Fibroblast of lung (primary cell): ENCODE results near the gene SAFB. TPM values are rescaled to one million over a fixed set of nuclear protein-coding genes. Genes with fewer than 3 reads are reported as not detected.

Experiments
- DNase-seq, 2 donors: peaks; one replicate each; pipeline versions ENCODE4 v3.0.0 to v3.0.0-alpha.2; 2010; ENCODE audit warnings: low read depth in 2 of 2
- H2AFZ ChIP-seq: 2 replicates; pipeline ENCODE4 v1.5.1; 2012; ENCODE audit warnings: low read length, control low read depth, inconsistent platforms
- H3K27ac ChIP-seq: 2 replicates; pipeline ENCODE4 v1.5.1; 2011; ENCODE audit warnings: low read length, control low read depth; ENCODE audit not compliant: insufficient read depth
- H3K27me3 ChIP-seq: 2 replicates; pipeline ENCODE4 v1.5.1; 2011; ENCODE audit warnings: mild to moderate bottlenecking, low read length; ENCODE audit not compliant: control insufficient read depth, insufficient read depth
- H3K36me3 ChIP-seq: 2 replicates; pipeline ENCODE4 v1.5.1; 2011; ENCODE audit warnings: low read length; ENCODE audit not compliant: control insufficient read depth, insufficient read depth
- H3K4me1 ChIP-seq: 2 replicates; pipeline ENCODE4 v1.5.1; 2011; ENCODE audit warnings: low read length; ENCODE audit not compliant: control insufficient read depth, insufficient read depth; ENCODE audit errors: extremely low read depth
- H3K4me2 ChIP-seq: 2 replicates; pipeline ENCODE4 v1.5.1; 2011; ENCODE audit warnings: low read length, control low read depth; ENCODE audit not compliant: insufficient read depth; ENCODE audit errors: extremely low read depth
- H3K4me3 ChIP-seq, 4 experiments: fragments of 200-600 bp in 1 of 4; sonication (generic) in 1 of 4; replicated peaks in 1 of 4; 2 replicates each; pipeline ENCODE4 v1.5.1; 2011 to 2016; ENCODE audit warnings: low read length in 4 of 4, low read depth in 3 of 4, mild to moderate bottlenecking in 3 of 4, control low read depth in 2 of 4, inconsistent platforms in 1 of 4, mixed read lengths in 1 of 4; ENCODE audit not compliant: insufficient read depth in 1 of 4; ENCODE audit errors: control extremely low read depth in 1 of 4
- H3K79me2 ChIP-seq: 2 replicates; pipeline ENCODE4 v1.5.1; 2012; ENCODE audit warnings: mild to moderate bottlenecking, low read length, inconsistent platforms; ENCODE audit not compliant: control insufficient read depth, insufficient read depth
- H3K9ac ChIP-seq: 2 replicates; pipeline ENCODE4 v1.5.1; 2011; ENCODE audit warnings: mild to moderate bottlenecking, low read length, control low read depth; ENCODE audit not compliant: insufficient read depth
- H3K9me3 ChIP-seq: 2 replicates; pipeline ENCODE4 v1.5.1; 2012; ENCODE audit warnings: low read depth, low read length; ENCODE audit not compliant: control insufficient read depth, insufficient read depth
- H4K20me1 ChIP-seq: 2 replicates; pipeline ENCODE4 v1.5.1; 2011; ENCODE audit warnings: low read length; ENCODE audit not compliant: control insufficient read depth, insufficient read depth; ENCODE audit errors: extremely low read depth
- CTCF ChIP-seq, 2 donors: IDR thresholded peaks in 1 of 2; conservative IDR thresholded peaks in 1 of 2; 1 replicate in 1 of 2; 2 replicates in 1 of 2; pipeline ENCODE4 v1.5.1; 2011 to 2012; ENCODE audit warnings: low read length in 2 of 2, control low read depth in 1 of 2, inconsistent platforms in 1 of 2, low read depth in 1 of 2, mild to moderate bottlenecking in 1 of 2
- EZH2 ChIP-seq: IDR thresholded peaks from 2 replicates; pipeline ENCODE4 v1.5.1; 2012; ENCODE audit warnings: low read length, control low read depth, mild to moderate bottlenecking; ENCODE audit errors: missing control alignments
- polyA plus RNA-seq, 2 donors: library from polyadenylated mRNA; depleted of rRNA in 1 of 2; stranded (reverse) in 1 of 2; unstranded in 1 of 2; fragments of >200 nt; gene quantifications; 2 replicates each; pipeline ENCODE4 v1.2.1, GENCODE V29; 2011 to 2012; ENCODE audit warnings: missing spikeins in 1 of 2
- total RNA-seq: library from RNA; depleted of rRNA; stranded (reverse); fragments of >200 nt; gene quantifications from 2 replicates; pipeline ENCODE4 v1.2.1, GENCODE V29; 2014

SAFB gene
- total and polyA plus RNA-seq, 2 donors (not counting 1 experiment from before 2014, with no cell fraction given), result 28.0 to 51.0 TPM

- Histone ChIP-seq H2AFZ (no peak overlapping the region), H3K4me3 (peak overlapping the region; percentile 75 to 95 (median 86)), H3K36me3 (peaks cover 12% of the 10 kb centered on the region), H3K27ac (peak overlapping the region; percentile 80), H3K9ac (peak overlapping the region; percentile 92), H3K9me3 (no peaks in the 10 kb centered on the region), H3K79me2 (peaks cover 92% of the 10 kb centered on the region), H4K20me1 (no peaks in the 10 kb centered on the region), H3K27me3 (no peaks in the 10 kb centered on the region), H3K4me1 (peaks cover 11% of the 10 kb centered on the region), H3K4me2 (peak overlapping the region; percentile 96)
- DNase-seq, result no peak
- TF ChIP-seq EZH2, result no peak
- no peak for TF ChIP-seq CTCF (conservative IDR thresholded peaks at IDR 0.05 in 1 of 2, IDR thresholded peaks at IDR 0.05 in 1 of 2; ENCODE audit: low read depth in 1 of 2, low read length in 2 of 2)
Measured at GRCh38 chr19:5621945-5622464, 878 bp upstream of the SAFB start.

- H3K4me2 ChIP-seq, result peak overlapping the region; percentile 93
- no peaks in the 10 kb centered on the region for H4K20me1 ChIP-seq
- peak overlapping the region; percentile 84 to 98 (median 95) for H3K4me3 ChIP-seq
- peak overlapping the region; percentile 93 for H3K27ac ChIP-seq
- H3K27me3 ChIP-seq, result no peaks in the 10 kb centered on the region
- no peak for DNase-seq
- peaks cover 92% of the 10 kb centered on the region for H3K79me2 ChIP-seq
- H3K9me3 ChIP-seq, result no peaks in the 10 kb centered on the region
- H2AFZ ChIP-seq, result no peak overlapping the region
- TF ChIP-seq CTCF (conservative IDR thresholded peaks at IDR 0.05 in 1 of 2, IDR thresholded peaks at IDR 0.05 in 1 of 2; ENCODE audit: low read depth in 1 of 2, low read length in 2 of 2) (no peak), EZH2 (no peak)
- peaks cover 14% of the 10 kb centered on the region for H3K4me1 ChIP-seq
- H3K36me3 ChIP-seq, result peaks cover 14% of the 10 kb centered on the region
- H3K9ac ChIP-seq, result peak overlapping the region; percentile 97
Measured at GRCh38 chr19:5623397-5624017, 624 bp downstream of the SAFB start.

- TF ChIP-seq CTCF (conservative IDR thresholded peaks at IDR 0.05 in 1 of 2, IDR thresholded peaks at IDR 0.05 in 1 of 2; ENCODE audit: low read depth in 1 of 2, low read length in 2 of 2), result no peak
- no peak for TF ChIP-seq EZH2
- Histone ChIP-seq H3K9ac (peak overlapping the region; percentile 97), H3K4me1 (peaks cover 14% of the 10 kb centered on the region), H2AFZ (no peak overlapping the region), H3K27ac (peak overlapping the region; percentile 93), H3K79me2 (peaks cover 93% of the 10 kb centered on the region), H3K4me3 (peak overlapping the region; percentile 84 to 98 (median 95)), H3K9me3 (no peaks in the 10 kb centered on the region), H3K4me2 (peak overlapping the region; percentile 93), H3K36me3 (peaks cover 11% of the 10 kb centered on the region), H3K27me3 (no peaks in the 10 kb centered on the region), H4K20me1 (no peaks in the 10 kb centered on the region)
- DNase-seq, result peak; percentile 43 to 59
Measured at GRCh38 chr19:5624018-5624663, 1.3 kb downstream of the SAFB start.
